GOT3 (cell line): ENCODE results near the gene ZNF771.

Experiments used
- DNase-seq: peaks from one replicate; lab custom pipeline; 2025; ENCODE audit warnings: mixed read lengths; lab: John Stamatoyannopoulos, UW

Gene ZNF771

DNA sequence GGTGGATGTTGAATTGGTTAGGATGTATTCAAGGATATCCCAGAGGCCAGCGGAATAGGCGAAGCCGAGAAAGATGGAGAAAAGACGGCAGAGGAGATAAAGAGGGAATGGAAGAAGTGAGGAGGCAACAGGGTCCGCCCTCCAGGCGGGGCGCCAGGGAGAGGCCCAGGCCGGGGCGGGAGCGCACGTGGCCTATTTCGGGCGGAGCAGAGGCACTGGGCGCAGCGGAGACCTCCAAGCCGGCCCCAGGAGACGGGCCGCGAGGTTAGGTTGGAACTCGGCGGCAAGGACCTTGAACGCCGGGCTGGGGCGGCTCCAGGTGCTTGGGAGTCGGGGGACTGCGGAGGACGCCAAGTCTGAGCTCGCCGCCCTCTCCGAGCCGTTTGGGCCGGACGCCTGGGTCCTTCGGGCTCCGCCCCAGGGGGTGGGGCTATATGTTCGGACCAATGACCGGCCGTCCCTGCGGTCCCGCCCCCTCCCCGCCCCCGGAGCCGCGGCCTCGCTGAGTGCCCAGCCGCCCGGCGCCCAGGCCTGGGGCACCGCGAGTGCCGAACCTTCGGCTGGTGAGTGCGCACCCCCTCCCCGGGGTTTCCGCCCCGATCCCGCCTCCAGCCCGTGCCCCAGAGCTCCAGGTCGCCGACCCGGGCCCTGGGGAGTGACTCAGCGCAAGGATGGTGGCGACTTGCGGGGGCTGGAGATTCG is at the start of gene ZNF771:
TSS of gene ZNF771 (plus strand) at position 505 of the 702 bp plus-strand sequence. CDS start 448 bp downstream, outside the sequence.
- peak; percentile 86 for DNase-seq

DNA sequence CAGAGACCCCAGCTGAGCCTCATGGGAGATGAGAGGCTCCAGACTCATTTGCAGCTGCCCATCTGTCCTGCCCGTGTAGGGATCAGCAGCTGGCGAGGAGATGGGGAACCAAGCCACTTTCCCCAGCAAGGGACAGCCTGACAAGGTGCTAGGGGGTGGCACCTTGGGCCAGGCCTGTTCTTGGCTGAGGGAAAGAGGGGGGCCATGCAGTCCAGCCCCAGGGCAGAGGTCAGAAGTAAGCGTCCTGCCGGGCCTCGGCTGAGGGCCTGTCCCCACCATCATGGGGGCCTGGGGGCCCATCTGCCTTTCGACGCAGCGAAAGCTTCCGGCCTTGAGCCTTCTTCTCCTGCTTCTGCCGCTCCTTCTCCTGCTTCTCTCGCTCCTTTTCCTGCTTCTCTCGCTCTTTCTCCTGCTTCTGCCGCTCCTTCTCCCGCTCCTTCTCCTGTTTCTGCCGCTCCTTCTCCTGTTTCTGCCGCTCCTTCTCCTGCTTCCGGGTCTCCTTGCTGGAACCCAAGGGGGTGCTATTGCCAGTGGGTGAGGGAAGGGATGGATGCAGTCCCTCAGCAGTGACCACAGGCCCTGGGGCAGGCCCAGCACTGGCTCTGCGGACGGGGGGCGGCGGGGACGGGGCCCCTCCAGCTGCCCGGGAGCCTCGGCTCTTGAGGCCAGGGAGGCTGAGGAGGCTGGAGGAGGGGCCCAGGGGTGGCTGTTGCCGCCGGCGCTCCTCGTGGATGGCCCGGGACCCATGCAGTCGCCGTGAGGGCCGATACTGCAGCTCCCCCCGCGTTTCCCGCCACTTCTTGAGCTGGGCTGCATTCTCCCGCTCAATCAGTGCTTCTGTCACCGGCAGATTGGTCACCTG is 49.5 kb upstream of the ZNF771 start:
- DNase-seq: no peak

DNA sequence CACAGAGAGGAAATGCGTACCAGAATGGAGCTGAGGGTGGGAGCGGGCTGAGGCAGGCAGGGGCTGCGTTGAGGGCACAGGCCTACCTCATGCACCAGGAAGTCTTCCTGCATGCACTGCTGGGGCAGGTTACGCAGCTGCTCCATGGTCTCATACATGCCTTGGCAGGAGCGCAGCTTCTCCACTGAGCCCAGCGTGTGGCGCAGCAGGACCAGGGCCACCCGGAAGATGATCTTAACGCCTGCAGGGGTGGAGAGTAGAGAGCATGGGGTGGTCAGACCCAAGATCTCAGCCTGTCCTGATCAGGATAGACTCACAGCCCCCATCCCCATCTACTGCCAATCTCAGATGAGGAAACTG is 48.8 kb upstream of the ZNF771 start:
- DNase-seq: no peak

DNA sequence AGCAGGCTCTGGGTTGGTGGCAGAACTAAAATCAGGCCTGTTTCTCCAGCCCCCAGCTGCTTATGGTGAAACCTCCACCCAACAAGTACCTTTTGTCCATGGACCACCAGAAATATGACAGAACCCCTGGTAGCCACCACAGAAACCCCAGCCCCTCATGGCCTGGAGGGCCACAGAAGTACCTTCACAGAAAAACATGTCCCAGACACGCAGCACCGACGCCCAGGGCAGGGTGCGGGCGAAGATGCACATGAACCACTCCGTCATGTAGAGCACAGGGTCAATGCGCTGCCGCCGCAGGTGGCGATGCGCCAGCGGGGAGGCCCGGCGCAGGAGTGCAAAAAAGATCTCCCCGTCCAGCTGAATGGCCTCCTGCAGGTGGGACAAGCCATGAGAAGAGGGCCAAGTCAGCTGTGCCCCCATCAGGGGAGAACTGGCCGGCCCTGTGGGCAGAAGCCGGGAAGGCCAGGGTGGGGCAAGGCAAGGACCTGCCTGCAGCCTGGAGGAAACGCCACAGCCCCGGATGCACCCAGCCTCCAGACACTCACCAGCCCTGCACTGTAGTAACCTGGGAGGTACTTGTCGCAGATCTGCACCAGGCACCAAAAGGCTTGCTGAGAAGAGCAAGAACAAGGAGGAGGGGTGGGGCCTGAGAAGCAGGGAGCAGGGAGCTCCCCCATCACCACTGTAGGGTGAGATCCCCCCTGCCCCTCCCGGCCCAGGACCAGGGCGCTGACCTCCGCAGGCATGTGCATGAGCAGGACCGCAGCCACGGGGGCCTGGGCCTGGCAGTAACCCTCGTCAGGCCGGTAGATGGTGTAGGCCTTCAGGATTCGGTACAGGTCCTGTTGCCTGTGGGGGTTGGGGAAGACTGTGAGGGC is 48.2 kb upstream of the ZNF771 start:
- DNase-seq: no peak

DNA sequence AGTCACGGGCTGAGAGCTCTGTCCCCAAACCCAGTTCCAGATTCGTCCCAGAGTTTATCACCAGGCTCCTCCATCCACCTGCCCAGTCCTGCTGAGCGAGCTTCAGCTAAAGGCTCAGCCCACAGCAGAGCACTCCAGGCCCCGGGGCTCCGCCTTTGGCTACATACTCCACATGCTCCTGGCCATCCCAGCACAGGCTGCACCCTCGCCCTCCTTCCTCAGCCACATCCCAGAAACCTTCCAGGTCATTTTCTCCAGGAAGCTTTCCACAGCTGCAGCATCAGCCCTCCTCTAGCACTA is 47.6 kb upstream of the ZNF771 start:
- no peak for DNase-seq

DNA sequence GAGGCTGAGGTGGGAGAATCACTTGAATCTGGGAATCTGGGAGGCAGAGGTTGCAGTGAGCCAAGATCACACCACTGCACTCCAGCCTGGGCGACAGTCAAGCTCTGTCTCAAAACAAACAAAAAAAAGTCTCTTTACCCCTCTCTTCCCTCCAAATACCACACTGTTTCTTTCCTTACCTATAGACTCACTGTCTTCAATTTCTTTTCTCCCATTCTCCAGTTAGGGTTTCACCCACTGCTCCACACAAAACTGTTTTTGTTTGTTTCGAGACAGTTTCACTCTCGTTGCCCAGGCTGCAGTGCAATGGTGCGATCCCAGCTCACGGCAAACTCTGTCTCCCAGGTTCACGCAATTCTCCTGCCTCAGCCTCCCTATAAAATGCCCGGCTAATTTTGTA is 46.2 kb upstream of the ZNF771 start:
- DNase-seq: no peak

DNA sequence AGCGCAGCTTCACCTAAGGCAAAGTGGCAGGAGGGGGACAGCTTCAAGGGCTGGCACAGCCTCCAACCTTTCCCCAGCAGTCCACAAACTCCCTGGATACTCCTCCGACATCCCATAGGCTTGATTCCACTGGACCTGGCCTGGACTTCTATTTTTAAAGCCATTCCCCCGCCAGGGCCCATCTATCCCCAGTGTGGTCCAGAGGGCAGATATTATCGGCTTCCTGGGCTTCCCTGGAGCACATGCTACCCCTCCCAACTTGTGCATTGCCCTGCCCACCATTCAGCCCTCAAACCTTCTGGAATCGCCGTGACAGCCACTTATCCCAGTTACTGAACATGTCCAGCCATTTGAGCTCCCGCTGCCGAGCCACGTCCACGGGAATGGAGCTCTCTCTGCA is 42.2 kb upstream of the ZNF771 start:
- no peak for DNase-seq

DNA sequence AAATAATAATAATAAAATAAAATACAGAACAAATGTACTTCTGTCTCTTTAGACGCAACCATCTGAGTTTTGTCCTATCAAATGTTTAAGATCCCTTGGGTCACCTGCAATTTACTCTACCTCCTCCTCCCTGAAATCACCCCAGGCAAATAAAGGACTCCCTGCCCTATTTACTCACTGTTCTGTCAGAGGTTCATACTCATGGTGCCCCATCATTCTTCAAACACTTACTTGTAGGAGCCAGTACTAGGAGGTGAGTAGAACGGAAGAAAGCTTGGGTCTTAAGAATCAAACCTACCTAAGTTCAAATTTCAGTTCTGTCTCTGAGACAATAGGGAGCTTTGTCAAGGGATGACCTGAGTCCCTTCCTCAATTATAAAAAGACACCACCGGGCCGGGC is 40.9 kb upstream of the ZNF771 start:
- DNase-seq: no peak

DNA sequence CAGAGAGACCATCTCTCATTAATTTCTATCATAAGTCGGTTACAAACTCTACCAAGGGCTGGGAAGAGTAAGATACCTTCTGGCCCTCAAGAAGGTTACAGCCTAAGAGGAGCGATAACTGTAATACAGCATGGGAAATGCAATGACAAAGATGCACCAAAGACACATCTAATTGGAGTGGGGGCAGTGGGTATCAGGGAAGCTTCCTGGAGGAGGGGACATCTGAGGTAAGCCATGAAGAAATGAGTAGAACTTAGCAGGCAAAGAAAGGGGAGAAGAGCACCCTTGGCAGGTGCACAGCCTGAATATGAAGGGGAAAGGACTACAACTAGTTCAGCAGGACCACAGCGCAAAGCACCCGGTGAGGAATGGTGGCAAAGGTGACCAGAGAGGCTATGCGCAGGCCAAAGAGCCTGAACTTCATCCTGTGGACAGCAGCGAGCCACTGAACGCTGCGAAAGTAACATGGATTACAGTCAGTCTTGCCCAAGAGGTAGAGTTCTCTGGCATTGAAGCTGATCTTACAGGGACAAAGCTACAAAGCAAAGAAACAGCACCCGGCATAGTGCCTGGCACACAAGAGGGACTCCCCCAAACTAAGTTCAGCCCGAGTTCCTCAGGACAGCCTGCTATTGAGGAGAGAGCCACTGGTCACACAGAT is 39.9 kb upstream of the ZNF771 start:
- no peak for DNase-seq

DNA sequence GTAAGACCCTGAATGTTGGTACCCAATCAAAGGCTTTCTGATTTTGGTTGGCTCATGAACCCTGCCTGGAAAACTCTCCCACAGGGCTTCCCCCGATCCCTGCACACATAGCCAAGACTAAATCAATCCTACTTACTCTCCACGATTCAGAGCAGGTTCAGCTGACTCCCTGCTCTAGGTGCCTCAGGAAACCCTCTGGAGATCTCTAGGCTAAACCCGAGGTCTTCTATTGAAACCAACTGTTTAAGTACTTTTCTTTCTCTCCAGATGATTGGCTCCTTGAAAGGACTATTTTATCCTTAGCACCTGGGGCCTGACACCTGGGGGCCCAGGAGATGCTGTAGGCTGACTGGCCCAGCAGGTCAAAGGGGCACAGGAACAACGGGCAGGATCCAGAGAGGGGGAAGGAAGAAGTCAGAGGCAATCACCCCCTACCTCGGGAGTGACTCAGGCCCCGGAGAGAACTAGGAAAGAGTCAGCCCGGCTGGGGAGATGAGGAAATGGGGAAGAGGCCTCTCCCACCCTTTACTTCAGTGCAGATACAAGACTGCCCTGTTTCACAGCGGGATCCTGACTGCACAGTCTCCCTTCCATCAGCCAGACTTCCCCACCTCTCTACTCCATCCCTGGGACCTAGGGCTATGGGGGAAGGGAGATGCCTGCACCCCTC is 39.1 kb upstream of the ZNF771 start:
- no peak for DNase-seq

DNA sequence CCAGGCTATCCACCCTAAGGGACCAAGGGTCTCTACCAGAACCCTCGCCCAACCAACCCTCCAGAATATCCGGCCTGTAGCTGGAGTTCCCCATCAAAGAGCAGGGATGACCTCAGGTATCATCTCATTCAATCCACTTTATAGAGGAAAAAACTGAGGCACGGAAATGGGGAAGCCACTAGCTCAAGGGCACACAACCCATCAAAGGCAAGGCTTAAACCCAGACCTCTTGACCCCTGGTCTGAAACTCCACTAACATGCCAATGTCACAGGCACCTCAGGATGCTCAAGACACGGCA is 38.7 kb upstream of the ZNF771 start:
- DNase-seq: no peak

DNA sequence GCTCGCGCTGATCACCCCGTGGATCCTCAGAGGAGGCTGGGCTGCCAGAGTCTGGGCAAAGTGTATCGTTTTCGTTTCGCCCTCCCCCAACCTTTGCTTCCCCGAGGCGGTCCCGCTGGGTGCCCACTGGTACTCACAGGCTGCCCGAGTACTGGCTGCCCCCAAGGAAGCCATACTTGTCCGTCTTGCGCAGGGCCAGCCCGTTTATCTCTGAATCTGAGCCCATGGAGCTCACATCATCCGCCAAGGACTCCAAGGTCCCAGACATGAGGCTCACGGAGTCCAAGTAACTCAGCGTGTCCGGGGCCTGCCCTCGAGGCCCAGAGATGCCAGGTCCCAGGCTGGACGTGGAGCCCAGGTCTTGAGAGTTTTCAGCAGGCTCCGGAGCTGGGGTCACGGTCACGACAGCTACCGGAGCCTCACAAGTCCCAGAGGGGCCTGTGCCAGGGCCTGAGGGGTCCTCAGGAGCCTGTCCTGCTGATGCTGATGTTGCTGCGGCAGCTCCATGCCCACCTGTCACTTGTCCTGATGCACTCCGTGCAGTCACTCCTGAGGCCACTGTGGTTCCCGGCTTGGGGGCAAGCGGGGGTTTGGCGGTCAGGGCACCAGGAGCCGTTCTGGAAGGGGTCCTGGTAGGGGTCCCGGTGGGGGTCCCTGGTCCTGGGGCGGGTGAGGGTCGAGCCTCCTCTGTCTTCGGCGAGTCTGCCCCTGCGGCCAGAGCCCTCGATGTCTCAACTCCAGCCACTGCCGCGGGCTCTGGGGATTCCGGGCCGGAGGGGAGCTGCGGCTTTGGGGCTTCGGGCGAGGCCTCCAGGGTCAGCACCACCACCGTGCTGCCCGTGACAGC is 38.1 kb upstream of the ZNF771 start:
- DNase-seq: no peak

DNA sequence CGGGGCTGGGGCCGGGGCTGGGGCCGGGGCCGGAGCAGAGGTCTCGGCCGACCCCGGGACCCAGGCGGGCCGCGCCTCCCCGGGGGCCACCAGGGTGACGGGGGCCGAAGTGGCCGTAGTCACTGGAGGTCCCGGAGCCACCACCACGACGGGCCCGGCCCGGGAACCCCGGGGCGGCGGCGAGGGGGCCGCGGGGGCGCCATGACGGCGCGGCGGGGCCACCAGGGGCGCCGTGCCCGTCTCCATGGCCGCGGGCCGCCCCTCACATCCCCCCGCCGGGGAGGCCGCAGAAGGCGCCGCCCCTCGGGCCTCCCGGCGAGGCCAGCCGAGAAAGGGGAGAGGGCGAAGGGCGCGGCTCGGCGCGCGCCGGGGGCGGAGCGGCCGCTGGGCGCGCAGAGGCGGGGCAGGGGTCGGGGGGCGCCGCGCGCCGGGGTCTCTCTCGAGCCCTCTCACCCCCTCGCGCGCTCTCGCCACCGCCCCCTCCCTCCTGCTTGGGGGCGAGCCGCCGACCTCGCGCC is 37.4 kb upstream of the ZNF771 start:
- DNase-seq: no peak

DNA sequence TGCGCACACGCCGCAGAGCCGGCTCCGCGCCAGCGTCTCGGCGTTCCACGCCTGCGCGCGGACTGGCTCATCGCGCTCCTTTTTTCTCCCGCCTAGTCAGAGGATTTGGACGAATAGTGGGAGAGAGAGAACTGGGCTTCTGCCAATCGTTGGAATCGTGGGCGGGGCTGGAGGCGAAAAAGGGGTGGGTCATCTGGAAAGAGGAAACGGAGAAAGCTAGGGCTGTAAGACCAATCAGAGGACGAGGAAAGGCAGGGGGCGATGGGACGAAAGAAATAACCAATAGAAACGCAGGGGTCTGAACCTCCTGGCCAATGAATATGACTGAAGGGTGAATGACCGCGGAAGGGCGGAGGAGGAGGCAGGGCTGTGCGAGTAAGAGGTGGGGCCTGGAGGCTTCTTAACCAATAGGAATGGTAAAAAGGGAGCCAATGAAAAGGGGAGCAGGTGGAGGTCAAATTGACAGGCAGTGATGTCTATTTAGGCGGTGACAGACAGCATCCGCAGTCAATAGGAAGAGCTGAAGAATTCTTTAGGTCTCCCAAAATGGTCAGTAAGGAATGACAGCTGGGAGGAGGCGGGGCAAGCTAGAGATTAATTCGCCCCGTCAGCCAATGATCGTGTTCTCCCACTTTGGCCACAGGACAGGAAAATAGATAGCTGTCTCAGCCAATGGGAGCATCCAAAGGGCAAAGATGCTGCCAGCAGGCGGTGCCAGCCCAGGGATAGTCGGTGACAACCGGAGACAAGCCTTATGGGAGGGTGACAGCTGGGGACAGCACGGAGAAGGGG is 36.8 kb upstream of the ZNF771 start, which contains the start of gene TBC1D10B:
TSS of gene TBC1D10B (minus strand) at position 39 of the 792 bp plus-strand sequence. CDS start 311 bp downstream, outside the sequence.
- peak; percentile 95 for DNase-seq

DNA sequence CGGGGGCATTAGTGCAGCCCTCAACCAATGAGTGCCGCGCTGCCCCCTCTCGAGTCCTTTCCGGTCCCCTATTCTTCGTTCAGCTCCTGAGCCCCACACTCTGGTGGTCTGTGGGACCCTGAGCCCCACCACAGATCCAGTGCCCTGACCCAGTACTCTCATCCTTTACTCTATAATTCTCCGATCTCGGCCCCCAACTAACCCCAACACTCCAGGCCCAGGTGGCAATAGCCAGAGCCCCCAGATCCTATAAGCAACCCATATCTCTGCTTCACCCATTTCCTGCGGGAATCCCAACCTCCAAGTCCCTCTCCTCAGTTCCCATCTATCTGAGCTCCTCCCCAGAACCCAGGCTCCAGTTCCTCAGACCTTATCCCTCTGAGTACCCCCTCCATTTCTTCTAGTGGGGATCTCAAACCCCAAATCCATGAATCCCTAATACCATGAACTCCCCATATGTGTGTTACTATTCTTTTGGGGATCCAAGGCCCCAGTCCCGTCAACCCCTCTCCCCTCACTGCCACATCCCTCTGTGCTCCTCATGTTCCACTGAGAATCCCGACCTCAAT is 36.1 kb upstream of the ZNF771 start:
- no peak for DNase-seq

DNA sequence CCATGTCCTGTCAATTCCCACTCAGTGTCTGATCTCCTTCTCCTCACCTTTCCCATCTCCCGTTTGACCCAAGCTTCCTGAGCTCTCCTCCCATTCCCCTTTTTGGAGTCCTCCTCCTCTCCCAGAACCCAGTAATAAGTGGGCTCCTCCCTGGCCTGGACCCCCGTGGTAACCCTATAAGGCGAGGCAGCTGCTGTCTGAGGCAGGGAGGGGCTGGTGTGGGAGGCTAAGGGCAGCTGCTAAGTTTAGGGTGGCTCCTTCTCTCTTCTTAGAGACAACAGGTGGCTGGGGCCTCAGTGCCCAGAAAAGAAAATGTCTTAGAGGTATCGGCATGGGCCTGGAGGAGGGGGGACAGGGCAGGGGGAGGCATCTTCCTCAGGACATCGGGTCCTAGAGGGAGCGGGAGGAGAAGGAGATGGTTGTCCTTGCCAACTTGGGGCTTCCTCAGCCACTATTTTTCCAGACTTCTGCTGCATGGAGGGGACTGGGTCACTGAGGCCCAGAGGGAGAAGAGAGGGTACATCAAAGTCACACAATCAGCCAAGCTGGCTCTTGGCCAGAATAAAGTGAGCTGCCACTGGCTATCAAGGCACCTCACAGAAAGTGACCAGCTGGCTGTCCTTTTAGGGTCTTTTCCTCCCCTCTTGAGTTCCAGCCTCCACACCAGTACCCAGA is 35.2 kb upstream of the ZNF771 start:
- no peak for DNase-seq

DNA sequence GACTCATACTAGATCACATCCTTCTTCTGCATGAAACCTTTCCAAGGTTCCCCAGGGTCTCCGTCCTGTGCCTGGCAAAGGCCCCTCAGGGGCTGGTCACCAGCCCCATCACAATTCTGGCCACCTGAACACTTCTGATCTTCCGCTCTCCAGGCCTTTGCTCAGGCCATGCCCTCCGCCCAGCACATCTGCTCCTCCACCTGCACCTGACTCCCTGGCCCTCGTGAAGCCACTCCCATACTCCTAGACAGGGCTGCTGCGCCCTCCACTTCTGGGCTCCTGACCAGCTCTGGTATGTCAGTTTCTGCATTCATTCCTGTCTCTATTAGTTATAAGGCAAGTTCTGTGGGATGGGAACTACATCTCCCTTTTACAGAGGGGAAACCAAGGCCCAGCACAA is 34.7 kb upstream of the ZNF771 start:
- DNase-seq: no peak

DNA sequence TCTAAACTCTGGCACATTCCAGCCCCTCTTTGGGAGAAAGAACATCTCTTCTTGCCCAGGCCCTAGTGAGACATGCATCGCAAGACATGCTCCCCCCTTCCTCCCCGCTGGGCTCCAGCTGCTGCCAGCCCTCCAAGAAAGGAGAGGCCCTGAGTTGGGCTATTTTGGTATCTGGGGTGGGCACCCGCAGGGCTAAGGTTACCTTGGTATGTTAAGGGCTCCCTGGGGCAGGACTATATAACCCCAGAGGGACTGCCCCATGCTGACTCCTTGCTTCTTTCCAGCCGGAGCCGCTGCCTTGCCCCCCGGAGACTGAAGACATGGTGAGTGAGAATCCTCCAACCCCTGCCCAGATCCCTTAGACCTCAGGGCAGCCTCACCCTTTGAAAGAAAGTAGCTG is 32.9 kb upstream of the ZNF771 start, which contains the start of gene MYL11:
TSS of gene MYL11 (plus strand) at position 265 of the 400 bp plus-strand sequence. CDS start at position 321, 56 bp downstream.
- no peak for DNase-seq

DNA sequence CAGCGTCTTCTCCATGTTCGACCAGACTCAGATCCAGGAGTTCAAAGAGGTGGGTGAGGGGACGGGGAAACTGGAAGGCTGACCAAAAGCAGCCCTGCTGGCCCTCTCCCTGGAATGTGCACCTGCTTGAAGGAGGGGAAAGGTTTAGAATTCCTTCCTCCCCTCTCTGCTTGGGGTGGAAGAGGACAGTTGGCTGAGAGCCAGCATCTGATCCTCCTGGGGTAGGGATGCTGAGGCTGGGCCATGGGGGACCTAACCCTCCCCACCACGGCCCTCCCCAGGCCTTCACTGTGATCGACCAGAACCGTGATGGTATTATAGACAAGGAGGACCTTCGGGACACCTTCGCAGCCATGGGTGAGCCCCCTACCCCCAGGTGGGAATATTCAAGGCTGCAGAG is 31.5 kb upstream of the ZNF771 start:
- no peak for DNase-seq
